Epidermal melanocyte (primary cell): Measurements from ENCODE around the gene FADD.
"Not testable (repeated sequence)": the region's sequence is repeated elsewhere in the genome, so short reads cannot be mapped to it uniquely, and the experiment has no call there.

ENCODE experiments used
- DNase-seq: peaks from one replicate; pipeline ENCODE4 v3.0.0; 2011; ENCODE audit warnings: low spot score; ENCODE audit not compliant: insufficient read length

FADD gene

DNA sequence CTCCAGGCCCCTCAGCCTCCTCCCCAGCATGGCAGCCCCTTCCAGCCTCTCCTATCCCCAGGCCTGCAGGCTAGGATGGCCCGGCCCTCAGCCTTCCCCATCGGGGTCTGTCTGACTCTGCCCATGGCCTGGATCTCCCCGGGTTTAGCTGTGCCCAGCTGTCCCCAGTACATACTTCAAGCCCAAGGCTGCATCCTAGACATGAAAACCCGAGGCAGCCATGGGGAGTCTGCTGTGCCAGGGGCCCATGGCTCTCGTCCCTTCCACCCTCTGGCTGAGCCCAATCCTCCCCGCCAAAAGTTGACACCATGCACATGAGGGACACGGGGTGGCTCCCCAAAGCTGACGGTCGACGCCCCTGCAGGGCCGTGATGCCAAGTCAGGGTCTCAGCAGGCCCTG, 22.2 kb upstream of the FADD start:
- no peak for DNase-seq

DNA sequence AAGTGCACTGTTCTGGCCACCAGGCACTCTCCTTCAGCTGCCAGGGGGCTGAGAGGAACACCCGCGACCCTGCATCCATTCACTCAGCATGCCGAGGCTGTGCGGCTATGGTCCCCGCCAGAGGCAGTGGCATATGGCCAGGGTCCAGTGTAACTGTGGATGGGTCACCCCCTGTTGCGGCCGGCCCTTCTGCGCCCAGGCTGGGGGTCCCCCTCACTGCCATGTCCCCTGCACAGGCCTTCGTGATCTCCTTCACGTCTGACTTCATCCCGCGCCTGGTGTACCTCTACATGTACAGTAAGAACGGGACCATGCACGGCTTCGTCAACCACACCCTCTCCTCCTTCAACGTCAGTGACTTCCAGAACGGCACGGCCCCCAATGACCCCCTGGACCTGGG, 20.8 kb upstream of the FADD start:
- DNase-seq = no peak

DNA sequence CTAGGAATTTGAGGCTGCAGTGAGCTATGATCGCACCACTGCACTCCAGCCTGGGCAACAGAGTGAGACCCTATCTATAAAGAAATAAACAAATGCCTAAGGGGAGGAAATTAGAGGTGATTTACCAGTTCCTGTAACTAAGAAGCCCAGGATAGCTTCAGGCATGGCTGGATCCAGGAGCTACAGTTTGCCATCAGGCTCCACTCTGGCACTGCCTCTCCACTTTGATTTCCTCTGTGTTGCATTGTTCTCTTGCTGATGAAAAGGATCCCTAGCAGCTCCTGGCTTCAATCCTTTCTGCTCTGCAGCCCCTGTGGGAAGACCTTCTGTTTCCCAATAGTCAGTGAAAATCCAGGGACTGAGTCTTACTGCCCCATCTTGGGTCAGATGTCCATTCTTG, 20.1 kb upstream of the FADD start:
- no peak for DNase-seq

DNA sequence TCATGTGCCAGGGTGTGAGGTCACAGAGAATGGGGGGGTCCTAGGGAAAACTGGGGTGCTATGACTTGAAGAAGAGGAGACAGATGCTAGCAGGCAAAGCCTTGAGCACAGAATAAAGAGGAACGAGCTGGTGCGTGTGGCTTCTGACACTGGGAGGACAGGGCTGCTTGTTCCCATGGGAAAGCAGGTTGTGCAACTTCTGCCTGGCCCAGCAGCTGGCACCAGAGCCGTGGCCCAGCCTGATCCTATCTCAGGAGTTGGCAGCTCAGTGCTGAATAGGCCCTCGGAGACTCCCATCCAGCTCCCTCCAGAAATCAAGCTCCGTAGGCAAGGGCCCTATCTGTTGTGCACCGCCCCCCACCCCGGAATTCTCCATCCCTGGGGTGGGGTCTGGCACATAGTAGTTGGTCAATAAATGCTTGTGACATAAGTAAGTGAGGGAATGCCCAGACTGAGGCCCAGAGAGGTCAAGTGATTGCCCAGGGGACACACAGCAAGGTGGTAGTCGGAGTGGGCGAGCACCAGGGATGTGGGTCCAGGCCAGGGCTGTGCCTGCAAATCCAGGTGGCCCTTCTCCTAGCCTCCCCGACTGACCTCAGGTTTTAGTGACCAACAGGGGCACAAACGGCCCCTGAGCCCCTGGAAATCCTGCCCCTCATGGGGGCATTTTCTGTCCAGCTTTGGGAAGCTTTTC, 19.5 kb upstream of the FADD start:
- no peak for DNase-seq

DNA sequence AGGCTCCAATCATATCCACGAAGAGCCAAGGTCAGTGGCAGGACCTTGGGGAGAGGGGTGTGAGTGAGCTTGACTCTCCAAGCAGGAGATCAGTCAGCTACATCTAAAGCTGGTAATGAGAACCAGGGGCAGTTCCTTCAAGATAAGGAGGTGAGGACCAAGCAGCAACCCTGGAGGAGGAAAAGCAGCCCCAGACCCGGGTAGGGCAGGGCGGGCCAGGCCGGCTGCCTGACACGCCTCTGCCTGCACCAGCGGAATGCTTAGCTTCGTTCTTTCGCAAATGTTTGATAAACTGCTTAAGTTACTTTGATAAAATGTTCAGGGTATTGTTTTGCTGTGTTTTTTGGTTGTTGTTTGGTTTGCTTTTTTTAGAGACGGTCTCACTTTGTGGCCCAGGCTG, 18.7 kb upstream of the FADD start:
- DNase-seq = no peak

DNA sequence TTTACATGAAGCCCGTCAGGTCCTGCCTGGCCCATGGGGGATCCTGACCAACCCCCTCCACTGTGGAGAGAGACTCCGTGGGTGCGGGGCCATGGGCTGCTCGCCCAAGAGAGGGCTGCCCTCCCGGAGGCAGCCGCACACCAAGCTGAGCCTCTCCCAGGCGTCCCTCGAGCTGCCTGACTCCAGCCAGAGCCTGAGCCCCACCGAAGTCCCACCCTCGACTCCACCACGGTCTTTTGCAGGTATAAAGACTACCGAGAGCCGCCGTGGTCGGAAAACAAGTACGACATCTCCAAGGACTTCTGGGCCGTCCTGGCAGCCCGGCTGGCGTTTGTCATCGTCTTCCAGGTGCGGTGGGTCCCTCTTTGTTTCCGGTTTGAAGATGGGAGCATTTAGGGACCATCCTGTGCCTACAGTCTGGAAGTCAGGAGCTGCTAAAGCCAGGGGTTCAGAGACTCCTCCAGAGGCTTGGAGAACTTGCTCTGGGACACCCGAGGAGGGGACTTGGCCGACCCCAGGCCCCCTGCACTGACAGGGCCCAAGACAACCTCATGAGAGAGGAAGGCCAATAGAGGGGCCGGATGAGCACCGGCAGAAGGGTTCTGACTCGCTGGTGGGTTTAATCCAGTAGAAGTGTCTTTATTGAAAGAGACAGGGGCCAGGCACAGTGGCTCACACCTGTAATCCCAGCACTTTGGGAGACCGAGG, 17.6 kb upstream of the FADD start:
- no peak for DNase-seq

DNA sequence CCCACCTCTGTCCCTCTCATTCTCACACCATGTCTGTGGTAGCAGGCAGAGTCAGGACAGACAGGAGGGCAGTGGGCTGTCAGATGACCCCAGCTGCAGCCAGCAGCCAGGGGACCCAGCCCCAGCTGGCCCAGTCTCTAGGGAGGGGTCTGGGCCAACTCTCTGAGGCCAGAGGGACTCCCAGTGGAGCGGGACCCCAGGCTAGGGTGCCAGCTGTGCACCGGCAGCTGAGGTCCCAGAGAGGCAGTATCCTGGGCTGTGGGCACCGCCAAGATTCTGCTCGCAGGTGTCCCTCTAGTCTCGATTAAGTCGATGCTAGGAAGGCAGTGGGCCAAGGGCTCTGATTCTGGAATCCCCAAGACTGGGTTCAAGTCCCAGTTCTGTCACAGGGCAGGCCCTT, 16.7 kb upstream of the FADD start:
- DNase-seq = no peak

DNA sequence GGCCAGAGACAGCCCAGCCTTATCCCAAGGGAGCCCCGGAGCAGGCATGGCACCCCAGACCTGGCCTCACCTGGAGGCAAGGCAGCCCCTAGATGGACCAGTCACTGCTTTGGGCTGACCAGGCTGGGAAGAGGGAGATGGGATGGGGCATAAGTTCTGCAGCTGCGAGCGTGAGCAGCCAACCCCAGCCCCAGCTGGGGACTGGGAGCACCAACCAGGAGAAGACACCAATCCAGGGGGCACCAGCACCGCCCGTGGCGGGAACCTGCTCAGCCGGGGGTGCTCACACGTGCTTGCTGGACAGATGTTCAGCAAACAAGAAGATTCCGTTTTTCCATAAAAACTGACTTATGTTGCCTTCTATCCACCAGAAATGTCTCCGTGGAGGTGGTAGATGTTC, 16.2 kb upstream of the FADD start:
- no peak for DNase-seq

DNA sequence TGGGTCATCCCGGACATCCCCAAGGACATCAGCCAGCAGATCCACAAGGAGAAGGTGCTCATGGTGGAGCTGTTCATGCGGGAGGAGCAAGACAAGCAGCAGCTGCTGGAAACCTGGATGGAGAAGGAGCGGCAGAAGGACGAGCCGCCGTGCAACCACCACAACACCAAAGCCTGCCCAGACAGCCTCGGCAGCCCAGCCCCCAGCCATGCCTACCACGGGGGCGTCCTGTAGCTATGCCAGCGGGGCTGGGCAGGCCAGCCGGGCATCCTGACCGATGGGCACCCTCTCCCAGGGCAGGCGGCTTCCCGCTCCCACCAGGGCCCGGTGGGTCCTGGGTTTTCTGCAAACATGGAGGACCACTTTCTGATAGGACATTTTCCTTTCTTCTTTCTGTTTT, 15.3 kb upstream of the FADD start:
- no peak for DNase-seq

DNA sequence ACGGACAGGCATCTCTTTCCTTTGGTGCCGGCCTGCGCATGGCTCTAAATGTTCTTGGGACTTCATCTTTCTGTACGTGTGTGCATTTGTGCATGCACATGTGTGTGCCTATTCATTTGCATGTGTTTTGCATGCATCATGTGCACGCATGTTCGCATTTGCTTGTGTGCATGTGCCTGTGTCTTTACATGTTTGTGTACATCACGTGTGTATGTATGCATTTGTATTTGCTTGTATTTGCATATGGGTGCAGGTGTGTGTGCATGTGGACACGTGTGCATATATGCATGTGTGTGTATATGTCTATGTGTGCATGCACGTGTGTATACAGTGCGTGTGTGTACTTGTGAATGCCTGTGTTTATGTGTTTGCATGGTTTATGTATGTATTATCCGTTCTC, 13.5 kb upstream of the FADD start:
- DNase-seq = no peak

DNA sequence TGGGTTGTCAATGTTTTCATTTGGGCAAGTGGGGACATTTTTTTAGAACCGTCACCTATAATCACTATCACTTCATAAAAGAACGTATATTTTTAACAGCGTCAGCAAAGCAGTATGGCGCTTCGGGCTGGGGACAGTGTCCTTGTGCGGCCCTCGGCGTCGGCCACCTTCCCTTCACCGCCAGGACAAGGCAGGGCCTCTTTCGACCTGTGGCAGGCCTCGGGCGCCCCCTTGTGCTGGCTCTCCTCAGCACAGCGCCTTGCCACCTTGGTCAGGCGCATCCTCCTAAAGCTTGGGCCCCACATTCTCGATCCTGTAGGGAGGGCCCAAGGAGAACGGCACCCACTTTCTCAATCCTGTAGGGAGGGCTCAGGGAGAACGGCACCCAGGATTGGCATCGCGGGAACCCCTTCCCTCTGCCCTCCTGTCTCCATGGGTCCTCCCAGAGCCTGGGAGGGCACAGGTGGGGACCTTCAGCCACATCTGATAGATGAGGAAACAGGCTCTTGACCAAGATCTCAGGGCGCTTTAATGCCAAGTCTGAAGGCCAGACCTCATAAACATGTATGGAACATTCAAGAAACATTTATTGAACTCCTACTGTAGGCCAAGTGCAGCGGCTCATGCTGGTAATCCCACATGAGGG, 11.5 kb upstream of the FADD start:
- DNase-seq = peak; percentile 58

DNA sequence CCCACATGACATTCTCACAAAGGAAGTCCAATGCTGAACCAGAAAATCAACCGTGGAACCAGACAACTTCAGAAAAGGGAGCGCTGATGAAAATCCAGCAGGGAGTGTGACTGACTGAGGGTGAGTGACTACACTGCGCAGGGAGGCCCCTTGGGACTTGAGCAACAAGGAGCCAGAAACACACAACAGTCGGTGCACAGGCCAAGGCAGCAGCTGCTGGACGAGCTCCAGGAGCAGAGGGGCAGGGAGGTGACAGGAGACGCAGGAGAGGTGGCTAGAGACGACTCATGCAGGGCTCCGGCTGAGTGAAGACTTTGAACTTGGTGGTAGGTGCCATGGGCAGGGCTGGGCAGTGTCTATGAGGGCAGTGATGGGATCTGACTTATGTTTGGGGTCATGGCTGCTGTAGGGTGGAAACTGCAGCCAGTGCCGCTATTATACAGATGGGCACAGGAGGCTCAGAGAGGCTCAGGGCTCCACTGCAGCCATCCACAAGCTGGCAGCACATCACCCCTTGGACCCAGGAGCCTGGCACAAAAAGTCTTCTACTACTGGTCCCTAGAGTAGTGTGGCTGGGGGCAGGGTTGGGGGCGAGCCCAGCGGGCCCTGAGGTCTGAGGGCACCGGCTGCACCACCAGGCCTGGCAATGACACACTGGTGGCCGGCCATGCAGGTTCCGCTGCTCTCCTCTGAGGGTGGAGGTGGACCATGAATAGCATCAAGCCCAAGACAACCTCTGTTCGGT, 10.3 kb upstream of the FADD start:
- DNase-seq = no peak

DNA sequence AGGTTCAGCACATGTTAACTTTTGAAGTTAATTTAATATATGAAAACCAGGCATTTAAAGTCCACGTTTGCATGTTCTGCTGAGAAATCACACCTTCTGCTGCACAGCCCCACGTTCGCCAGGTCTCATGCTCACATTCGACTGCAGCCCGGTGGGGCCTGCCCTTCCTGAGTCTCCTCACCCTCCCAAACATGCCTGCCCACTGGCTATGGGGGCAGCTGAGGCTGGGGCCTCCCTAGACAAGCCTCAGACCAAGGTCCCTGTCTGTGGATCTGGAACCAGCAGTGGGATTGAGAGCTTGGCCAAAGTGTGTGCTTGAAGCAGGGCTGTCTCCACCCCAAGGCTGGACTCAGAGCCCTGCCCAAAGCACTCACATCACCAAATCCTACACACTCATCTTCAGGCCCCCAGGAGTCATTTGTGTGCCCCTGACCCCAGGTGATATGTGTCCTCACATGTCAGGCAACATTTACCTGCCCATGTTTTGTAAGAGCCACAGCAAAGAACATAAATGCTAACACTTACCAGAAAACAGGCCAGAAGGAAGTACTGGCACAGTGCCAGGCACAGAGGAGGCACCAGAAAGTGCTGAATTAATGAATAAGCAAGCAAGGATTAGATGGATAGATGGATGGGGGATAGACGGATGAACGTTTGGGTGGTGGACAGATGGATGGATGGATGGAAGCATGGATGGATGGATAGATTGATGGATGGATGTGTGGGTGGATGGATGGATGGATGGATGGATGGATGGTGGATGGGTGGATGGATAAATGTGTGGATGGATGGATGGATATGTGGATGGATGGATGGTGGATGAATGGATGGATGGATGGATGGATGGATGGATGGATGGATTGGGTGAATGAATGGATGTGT, 9.4 kb upstream of the FADD start:
- DNase-seq = no peak

DNA sequence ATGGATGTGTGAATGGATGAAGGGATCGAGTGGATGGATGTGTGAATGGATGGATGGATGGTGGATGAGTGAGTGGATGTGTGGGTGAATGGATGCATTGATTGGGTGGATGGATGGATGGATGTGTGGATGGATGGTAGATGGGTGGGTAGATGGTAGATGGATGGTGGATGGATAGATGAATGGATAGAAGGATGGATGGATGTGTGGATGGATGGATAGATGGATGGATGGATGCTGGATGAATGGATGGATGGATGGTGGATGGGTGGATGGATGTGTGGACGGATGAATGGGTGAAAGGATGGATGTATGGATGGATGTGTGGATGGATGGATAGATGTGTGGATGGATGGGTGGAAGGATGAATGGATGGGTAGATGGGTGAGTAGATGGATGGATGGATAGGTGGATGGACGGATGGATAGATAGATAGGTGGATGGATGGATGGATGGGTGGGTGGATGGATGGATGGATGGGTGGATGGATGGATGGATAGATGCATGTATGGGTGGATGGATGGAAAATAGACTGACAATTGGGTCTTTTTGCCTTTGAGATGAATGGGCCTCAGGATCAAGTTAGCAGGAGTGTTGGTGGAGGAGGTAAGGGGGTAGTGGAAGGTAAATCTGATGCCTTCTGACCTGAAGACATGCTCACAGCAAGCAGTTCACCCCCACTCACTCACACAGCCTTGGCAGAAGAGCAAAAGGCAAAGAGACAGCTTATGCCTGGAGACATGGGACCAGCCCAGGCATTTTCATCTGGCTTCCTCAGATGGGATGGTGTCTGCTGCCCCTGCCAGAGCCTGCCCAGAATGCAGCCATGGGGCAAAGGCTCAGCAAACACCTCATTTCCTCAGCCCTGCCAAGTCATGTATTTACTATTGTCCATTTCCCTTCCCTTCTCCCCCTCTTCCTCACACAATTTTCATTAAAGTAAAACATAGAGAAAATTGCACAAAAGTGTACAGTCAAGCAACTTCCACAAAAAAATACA, 8.0 kb upstream of the FADD start:
- DNase-seq = no peak

DNA sequence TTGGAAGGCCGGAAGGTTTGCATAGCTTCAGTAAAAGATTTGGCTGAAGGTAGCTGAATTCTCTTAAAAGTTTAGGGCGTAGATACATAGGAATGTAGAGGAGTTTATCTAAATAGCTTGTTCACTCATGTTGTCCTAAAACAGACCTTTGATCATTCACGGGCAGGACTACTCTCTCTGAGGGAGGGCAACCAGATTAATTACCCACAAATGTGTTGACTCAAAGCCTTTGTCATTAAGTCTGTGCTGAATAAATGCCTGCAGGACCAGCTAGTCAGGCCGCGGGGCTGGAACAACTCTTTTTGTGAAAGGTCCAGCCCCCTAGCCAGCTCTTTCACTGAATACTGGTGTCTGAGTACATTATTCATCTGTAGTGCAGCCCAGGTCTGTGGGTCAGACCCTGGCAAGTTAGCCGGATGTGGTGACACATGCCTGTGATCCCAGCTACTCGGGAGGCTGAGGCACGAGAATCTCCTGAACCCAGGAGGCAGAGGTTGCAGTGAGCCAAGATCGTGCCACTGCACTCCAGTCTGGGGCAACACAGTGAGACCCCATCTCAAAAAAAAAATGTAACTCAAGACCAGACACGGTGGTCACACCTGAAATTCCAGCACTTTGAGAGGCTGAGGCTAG, 2.8 kb upstream of the FADD start:
- no peak for DNase-seq

DNA sequence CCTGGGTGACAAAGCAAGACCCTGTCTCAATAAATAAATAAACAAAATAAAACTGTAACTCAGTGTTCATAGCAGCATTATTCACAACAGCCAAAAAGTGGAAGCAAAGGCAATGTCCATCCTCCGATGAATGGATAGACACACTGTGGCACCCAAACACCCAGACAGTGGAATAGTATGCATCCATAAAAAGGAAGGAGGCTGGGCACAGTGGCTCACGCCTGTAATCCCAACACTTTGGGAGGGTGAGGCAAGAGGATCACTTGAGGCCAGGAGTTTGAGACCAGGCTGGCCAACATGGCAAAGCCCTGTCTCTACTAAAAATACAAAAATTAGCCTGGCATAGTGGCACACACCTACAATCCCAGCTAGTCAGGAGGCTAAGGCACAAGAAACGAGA, 2.0 kb upstream of the FADD start:
- not testable (repeated sequence) for DNase-seq

DNA sequence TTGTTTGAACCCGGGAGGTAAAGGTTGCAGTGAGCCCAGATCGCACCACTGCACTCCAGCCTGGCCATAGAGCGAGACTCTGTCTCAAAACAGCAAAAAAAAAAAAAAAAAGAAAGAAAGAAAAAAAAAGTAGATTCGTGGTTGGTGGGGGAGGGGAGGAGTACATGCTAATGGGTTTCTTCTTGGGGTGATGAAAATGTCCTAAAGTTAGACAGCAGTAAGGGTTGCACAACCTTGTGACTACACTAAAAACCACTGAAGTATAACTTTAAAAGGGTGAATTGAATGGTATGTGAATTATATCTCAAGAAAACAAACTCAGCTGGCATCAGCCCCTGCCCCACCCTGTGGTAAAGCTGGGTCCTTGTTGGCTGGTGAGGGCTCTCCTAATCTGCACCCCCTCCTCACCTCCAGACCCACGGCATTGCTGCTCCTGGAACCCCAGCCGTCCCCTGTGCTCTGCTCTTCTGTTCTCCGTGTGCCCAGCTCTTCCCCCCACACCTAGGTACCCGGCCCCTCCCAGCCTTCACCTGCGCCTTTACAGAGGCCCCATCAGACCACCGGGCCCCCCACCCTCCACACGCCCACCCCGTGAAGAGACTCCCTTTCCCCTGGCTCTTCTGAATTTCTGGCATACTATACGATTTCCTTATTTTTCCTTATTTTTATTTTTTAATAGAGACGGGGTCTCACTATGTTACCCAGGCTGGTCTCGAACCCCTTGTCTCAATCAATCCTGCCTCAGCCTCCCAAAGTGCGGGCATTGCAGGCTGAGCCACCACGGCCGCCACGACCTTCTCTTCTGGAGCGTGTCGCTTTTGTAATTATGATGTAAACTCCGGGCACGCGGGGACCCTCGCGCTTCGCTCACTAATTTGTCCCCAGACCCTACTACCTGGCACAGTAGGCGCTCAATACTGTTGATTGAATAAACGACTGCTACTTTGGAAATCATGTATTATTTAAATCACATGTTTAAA, 924 bp upstream of the FADD start:
- DNase-seq = no peak

DNA sequence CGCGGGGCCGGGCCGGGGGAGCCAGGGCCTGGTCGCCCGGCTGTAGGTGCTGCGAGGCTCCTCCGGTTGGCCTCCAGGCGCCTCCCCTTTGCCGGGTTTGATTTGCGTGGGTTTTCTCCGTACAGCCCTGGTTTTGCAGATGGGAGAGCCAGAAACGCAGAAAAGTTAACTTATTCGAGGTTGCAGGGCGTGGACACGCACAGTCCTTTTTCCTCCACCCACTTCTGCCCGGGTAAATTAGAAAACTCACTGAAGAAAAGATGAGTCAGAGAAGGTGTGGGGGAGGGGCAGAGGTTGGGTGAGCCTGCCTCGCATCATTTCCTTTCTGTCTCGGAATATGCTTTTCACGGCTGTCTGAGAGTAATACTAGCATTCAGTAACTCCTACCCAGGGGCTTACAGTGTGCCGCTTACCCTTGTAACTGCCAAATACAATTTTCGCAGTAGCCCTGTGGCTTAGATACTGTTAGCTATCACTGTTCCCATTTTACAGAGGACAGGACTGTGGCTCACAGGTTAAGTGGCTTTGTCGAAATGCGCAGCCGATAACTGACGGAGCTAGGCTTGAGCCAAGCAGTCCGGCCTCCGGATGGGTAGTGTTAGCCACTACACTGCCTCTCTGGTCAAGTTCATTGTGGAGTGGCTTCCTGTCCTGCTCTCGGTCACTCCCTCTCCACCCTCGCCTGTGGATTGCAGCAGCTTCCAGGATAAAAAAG, 812 bp downstream of the FADD start:
- DNase-seq = no peak
